HFF-Myc (cell line): ENCODE measurements around the gene MGAT5B.

Experiments used
- DNase-seq: peaks from one replicate; pipeline ENCODE4 v3.0.0-alpha.2; 2011; ENCODE audit warnings: low read depth; ENCODE audit errors: extremely low read depth
- H3K4me3 ChIP-seq: replicated peaks from 2 replicates; pipeline ENCODE4 v1.5.1; 2011; ENCODE audit warnings: low read depth, mild to moderate bottlenecking, control low read depth, low read length
- TF ChIP-seq, protein P1 (sequence below): IDR thresholded peaks from 2 replicates; pipeline ENCODE4 v1.5.1; 2012; ENCODE audit warnings: mild to moderate bottlenecking, low read depth, low read length, control low read depth; ENCODE audit errors: missing control alignments

Gene MGAT5B

GRCh38 chr17:76869496-76870376 lies 1.5 kb downstream of the MGAT5B start:
- TF ChIP-seq, protein P1, sequence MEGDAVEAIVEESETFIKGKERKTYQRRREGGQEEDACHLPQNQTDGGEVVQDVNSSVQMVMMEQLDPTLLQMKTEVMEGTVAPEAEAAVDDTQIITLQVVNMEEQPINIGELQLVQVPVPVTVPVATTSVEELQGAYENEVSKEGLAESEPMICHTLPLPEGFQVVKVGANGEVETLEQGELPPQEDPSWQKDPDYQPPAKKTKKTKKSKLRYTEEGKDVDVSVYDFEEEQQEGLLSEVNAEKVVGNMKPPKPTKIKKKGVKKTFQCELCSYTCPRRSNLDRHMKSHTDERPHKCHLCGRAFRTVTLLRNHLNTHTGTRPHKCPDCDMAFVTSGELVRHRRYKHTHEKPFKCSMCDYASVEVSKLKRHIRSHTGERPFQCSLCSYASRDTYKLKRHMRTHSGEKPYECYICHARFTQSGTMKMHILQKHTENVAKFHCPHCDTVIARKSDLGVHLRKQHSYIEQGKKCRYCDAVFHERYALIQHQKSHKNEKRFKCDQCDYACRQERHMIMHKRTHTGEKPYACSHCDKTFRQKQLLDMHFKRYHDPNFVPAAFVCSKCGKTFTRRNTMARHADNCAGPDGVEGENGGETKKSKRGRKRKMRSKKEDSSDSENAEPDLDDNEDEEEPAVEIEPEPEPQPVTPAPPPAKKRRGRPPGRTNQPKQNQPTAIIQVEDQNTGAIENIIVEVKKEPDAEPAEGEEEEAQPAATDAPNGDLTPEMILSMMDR = no peak
- no peak for DNase-seq
- H3K4me3 ChIP-seq = no peak overlapping the region

GRCh38 chr17:76870377-76870714 lies 2.1 kb downstream of the MGAT5B start:
- no peak overlapping the region for H3K4me3 ChIP-seq
- DNase-seq = no peak
- TF ChIP-seq, protein P1 = no peak

GRCh38 chr17:76871668-76872067 lies 3.5 kb downstream of the MGAT5B start:
- H3K4me3 ChIP-seq = no peak overlapping the region
- TF ChIP-seq, protein P1 = no peak
- DNase-seq = no peak

GRCh38 chr17:76872221-76872873 lies 4.1 kb downstream of the MGAT5B start:
- no peak overlapping the region for H3K4me3 ChIP-seq
- TF ChIP-seq, protein P1 = no peak
- peak; percentile 83 for DNase-seq

DNA sequence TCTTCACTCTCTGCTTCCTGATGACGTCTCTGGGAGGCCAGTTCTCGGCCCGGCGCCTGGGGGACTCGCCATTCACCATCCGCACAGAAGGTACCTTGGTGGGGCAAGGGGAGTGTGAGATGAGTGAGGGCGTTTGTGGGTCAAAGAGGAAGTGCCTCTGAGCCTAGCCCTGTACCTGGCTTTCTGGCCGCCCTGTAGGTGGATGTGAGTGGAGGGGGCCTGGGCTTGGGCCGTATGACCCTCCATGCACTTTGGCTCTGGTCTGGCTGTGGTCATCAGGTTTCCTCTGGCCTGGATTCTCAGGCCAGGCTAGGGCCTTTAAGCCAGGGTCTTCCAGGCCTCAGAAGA lies 4.6 kb downstream of the MGAT5B start:
- DNase-seq = no peak
- no peak overlapping the region for H3K4me3 ChIP-seq
- TF ChIP-seq, protein P1 = no peak

DNA sequence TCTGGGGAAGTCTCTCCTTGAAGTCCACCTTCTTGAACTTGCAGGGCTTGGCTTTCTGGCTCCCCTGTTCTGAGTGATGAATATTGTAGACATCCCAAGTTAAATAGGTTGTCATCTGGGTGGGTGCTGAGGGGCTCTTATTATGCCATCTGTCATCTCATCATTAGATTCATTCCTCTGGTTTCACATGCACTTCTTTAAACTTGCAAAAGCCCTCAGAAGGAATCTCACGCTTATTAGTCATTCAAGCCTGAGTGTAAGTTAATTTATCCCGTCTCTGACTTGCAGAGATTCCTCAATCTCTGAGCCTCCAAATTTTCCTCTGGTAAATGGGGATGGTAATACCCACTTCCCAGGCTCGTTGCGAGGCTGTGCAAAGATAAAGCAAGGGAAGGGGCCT lies 5.7 kb downstream of the MGAT5B start:
- DNase-seq = no peak
- TF ChIP-seq, protein P1 = no peak
- H3K4me3 ChIP-seq = no peak overlapping the region
